ENCODE data around the gene REG3G. TPM values are rescaled to one million over a fixed set of nuclear protein-coding genes. Genes with fewer than 3 reads are reported as not detected.

The REG3G gene
- total RNA-seq = not detected

DNA sequence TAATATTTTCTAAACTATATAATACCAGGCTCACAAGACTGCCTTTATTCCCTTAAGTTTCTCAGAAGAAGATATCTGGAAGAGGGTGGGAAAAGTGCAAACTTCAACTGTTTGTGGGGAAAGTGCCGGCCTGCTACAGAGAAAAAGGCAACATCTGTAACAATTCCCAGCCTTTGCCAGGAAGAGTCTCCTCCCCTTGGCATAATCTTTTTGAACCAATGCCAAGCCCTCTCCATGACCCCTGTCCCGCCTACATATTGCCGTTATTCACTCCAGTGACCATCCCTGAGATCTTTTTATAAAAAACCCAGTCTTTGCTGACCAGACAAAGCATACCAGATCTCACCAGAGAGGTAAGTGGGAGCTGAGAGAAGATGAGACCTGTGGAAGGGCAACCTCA, at the start of gene REG3G:
Gene REG3G (plus strand): TSS at position 282 of the 400 bp plus-strand sequence. CDS start 392 bp downstream, outside the sequence.
- Mint-ChIP-seq H3K9me3 (ENCODE audit: insufficient read depth) (peaks cover 9% of the 10 kb centered on the region), H3K4me3 (no peak within 1 kb of the TSS), H3K4me1 (ENCODE audit: low read depth) (no peaks in the 10 kb centered on the region), H3K36me3 (ENCODE audit: low read depth) (no peaks in the 10 kb centered on the region), H3K27ac (no peak within 1 kb of the TSS), H3K27me3 (ENCODE audit: low read depth) (no peaks in the 10 kb centered on the region)
- DNase-seq (no peak), ATAC-seq (no peak)
- ChIA-PET CTCF (no interaction called here), POLR2A (no interaction called here)

DNA sequence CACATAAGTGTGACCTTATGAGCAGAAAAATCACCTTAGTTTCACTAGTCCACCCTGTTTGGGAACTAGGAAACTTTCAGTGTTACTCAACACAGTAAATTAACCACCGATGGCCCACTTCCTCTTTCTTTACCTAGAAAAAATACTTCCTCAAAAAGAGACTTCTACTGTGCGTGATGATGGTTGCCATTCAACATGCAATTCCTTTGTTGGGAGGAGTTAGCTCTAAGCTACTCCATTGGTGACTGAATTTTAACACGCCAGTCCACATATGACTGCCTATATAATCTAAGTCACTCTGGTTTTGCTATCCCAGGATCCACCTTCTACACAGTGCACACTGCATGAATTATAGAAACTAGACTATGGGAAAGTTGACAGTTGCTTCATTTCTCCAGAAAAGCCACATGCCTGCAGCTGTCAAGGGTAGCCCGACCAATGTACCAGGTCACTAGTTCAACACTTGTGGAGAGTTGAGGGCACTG, 47.8 kb upstream of the REG3G start:
- Mint-ChIP-seq H3K27ac (no peak overlapping the region), H3K4me1 (ENCODE audit: low read depth) (peaks cover 6% of the 10 kb centered on the region), H3K4me3 (no peak overlapping the region), H3K27me3 (ENCODE audit: low read depth) (no peaks in the 10 kb centered on the region), H3K36me3 (ENCODE audit: low read depth) (no peaks in the 10 kb centered on the region), H3K9me3 (ENCODE audit: insufficient read depth) (no peaks in the 10 kb centered on the region)
- ATAC-seq (no peak), DNase-seq (no peak)
- ChIA-PET POLR2A (no interaction called here), CTCF (no interaction called here)

DNA sequence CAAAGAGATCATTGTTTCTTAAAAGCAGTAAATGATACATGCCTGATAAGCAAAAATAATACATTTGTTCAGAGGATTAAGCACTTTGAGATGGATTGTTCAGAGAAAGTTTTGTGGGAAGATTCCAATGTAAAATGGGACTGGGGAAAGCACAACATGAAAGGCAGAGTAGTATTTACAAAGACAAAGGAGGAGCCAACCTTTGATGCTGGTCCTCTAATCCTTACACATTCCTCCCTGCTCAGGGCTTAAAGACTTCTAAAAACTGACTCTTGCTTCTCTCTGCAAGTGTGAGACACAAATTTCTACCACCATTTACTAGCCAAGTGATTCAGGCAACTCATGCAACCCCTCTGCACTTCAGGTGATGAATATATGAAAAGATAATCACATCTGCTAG, 47.2 kb upstream of the REG3G start:
- ChIA-PET POLR2A (no interaction called here), CTCF (no interaction called here)
- DNase-seq = no peak
- no peaks in the 10 kb centered on the region for H3K36me3 Mint-ChIP-seq (ENCODE audit: low read depth)
- no peak for ATAC-seq
- no peak overlapping the region for H3K27ac Mint-ChIP-seq
- H3K9me3 Mint-ChIP-seq (ENCODE audit: insufficient read depth) = no peaks in the 10 kb centered on the region
- H3K4me1 Mint-ChIP-seq (ENCODE audit: low read depth) = peaks cover 6% of the 10 kb centered on the region
- no peak overlapping the region for H3K4me3 Mint-ChIP-seq
- H3K27me3 Mint-ChIP-seq (ENCODE audit: low read depth) = no peaks in the 10 kb centered on the region

DNA sequence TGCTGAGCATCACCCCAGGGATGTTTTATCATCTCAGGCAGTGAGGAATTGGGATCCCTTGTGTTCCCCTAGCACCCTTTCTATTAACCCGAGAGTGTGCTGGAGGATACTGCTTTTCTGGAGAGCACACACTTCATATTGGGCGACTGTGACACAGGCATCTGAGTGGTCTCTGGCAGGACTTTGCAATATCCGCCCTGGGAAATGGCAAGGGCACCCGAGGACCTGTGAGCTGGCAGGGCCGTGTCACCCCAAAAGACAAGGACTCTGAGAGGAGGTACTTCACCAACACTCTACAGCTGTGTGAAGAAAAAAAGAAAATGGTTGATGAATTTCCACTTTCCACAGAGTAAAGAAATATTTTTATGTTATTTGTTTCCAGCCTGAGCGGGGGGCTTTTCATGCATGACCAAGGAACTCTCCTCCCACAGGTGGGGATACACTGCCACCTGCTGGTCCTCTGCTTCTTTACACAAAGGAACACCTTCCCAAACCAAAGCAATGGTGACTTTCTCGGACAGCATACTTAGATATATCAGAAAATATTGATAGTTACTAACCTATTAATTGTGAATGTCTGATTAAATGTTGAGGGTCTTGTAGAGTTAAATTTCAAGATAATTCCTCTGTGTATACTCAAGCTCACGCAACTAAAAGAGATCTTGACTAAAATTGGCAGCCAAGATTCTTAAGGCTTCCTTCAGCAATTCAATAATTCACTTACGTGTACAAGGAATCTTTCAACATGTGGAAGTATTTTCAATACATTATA, 45.9 kb upstream of the REG3G start:
- Mint-ChIP-seq H3K27me3 (ENCODE audit: low read depth) (no peaks in the 10 kb centered on the region), H3K4me1 (ENCODE audit: low read depth) (peaks cover 6% of the 10 kb centered on the region), H3K36me3 (ENCODE audit: low read depth) (no peaks in the 10 kb centered on the region), H3K4me3 (no peak overlapping the region), H3K27ac (no peak overlapping the region), H3K9me3 (ENCODE audit: insufficient read depth) (no peaks in the 10 kb centered on the region)
- ATAC-seq (no peak), DNase-seq (peak; percentile 32)
- CTCF ChIA-PET = no interaction called here
- POLR2A ChIA-PET = no interaction called here

DNA sequence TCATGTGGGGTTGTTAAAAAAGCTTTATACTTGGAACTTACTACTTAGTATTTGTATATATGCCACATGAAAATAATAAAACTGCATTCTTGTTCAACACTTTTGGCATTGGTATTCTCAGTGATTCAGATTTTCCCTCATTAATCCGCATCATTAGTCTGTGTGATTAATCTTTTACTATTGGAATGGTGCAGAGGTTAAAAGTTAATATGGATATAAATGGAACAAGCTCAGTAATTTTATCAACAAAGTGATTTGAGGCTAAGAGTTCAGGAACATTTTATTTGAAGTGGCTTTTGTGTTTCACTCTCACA, 45.4 kb upstream of the REG3G start:
- no peaks in the 10 kb centered on the region for H3K36me3 Mint-ChIP-seq (ENCODE audit: low read depth)
- no peak for ATAC-seq
- no peaks in the 10 kb centered on the region for H3K27me3 Mint-ChIP-seq (ENCODE audit: low read depth)
- H3K9me3 Mint-ChIP-seq (ENCODE audit: insufficient read depth) = no peaks in the 10 kb centered on the region
- DNase-seq = no peak
- peaks cover 6% of the 10 kb centered on the region for H3K4me1 Mint-ChIP-seq (ENCODE audit: low read depth)
- ChIA-PET POLR2A (no interaction called here), CTCF (no interaction called here)
- no peak overlapping the region for H3K27ac Mint-ChIP-seq
- H3K4me3 Mint-ChIP-seq = no peak overlapping the region

DNA sequence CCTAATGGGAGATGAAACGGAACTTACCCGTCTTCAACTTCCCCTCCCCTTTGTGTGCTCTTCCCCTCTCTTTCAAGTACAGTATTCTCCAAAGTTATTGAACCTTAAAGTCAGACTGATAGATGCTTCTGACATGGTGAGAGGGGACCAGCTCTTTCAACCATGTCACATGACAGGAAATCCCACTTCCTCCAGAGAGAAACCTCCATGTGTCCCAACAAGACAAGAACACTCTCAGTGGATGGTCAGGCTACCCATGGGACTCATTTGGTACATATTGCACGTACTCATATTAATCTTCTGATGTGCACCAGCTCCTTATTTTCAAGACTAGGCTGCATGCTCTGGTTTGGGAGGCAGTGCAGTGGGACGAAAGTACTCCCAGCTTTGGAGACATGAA, 44.6 kb upstream of the REG3G start:
- H3K27me3 Mint-ChIP-seq (ENCODE audit: low read depth) = no peaks in the 10 kb centered on the region
- no peak overlapping the region for H3K27ac Mint-ChIP-seq
- H3K36me3 Mint-ChIP-seq (ENCODE audit: low read depth) = no peaks in the 10 kb centered on the region
- DNase-seq = no peak
- peaks cover 6% of the 10 kb centered on the region for H3K4me1 Mint-ChIP-seq (ENCODE audit: low read depth)
- H3K9me3 Mint-ChIP-seq (ENCODE audit: insufficient read depth) = no peaks in the 10 kb centered on the region
- POLR2A ChIA-PET = no interaction called here
- CTCF ChIA-PET = no interaction called here
- H3K4me3 Mint-ChIP-seq = no peak overlapping the region
- no peak for ATAC-seq

DNA sequence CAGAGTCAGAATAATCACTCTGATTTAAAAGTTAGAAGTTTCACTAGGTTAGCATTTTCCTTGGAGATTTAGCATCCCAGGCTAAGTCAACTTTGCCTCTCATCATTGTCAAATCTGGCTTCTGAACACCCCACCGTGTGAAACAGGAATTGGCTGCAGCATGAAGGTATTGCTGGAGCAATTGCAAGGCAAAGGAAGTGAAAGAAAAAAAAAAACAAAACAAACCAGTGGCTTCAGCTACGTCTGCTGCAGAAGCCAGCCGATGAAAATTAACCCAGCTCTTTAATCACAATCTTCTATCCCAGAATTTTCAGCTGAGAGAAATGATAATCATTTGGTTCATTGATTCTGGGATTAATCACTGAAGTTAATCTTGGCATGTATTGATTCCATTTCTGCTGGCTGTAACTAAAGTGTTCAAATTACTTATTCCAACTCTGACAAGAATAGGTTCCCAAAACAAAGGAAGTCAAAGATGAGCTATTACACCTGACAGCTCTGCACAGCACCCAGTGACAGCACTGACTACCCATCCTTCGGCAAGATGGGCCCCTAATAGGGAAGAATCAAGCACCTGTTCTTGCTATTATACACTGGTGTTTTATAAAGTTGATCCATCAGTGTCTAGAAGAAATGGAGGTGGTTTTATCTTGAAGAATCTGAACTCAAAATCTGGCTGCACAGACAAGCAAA, 42.7 kb upstream of the REG3G start:
- no peaks in the 10 kb centered on the region for H3K9me3 Mint-ChIP-seq (ENCODE audit: insufficient read depth)
- ATAC-seq = no peak
- no peaks in the 10 kb centered on the region for H3K27me3 Mint-ChIP-seq (ENCODE audit: low read depth)

DNA sequence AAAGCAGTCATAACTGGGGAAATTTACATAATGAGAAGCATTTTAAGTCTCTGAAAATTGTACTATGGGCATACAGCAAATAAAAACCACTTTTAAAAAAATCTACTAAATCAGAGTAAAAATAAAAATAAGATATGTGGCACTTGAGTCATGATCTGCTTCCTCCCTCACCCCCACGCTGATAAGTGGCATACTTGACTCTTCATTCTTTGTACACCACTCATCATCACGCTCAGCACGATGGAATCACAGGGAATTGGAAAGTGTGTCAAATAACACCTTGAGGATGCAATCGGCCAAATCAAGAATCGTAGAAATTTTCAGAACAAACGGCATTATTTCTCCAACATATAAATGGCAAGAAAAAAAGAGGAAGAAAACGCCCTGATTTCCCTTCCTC, 41.1 kb upstream of the REG3G start:
- CTCF ChIA-PET = no interaction called here
- no peaks in the 10 kb centered on the region for H3K36me3 Mint-ChIP-seq (ENCODE audit: low read depth)
- no peaks in the 10 kb centered on the region for H3K9me3 Mint-ChIP-seq (ENCODE audit: insufficient read depth)
- H3K27me3 Mint-ChIP-seq (ENCODE audit: low read depth) = no peaks in the 10 kb centered on the region
- no peak for ATAC-seq
- no peak overlapping the region for H3K4me3 Mint-ChIP-seq
- no peak for DNase-seq
- POLR2A ChIA-PET = no interaction called here
- no peaks in the 10 kb centered on the region for H3K4me1 Mint-ChIP-seq (ENCODE audit: low read depth)
- H3K27ac Mint-ChIP-seq = no peak overlapping the region

More for the DNA sequence above, 42.7 kb upstream of the REG3G start:
- no peak overlapping the region for H3K4me3 Mint-ChIP-seq
- no peak overlapping the region for H3K27ac Mint-ChIP-seq
- H3K36me3 Mint-ChIP-seq (ENCODE audit: low read depth) = no peaks in the 10 kb centered on the region
- ChIA-PET CTCF (no interaction called here), POLR2A (no interaction called here)
- peaks cover 2% of the 10 kb centered on the region for H3K4me1 Mint-ChIP-seq (ENCODE audit: low read depth)
- no peak for DNase-seq

DNA sequence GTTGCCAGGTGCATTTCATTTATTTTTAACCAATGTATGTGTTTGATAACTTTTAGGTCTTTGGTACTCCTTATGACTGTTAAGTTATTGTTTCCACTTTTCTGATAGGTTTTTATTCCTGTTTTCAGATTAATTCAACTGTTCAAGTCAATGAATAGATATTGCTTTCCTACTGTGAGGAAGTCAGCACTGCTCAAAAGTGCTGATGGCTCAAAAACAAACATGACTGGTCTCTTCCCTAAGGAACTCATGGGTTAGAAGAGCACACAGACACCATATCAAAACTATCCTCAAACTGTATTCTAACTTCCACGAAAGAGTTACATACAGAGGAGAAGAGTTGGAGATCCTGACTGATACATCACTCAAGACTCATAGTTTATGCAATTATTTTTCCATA, 39.9 kb upstream of the REG3G start:
- Mint-ChIP-seq H3K27me3 (ENCODE audit: low read depth) (no peaks in the 10 kb centered on the region), H3K27ac (no peak overlapping the region), H3K9me3 (ENCODE audit: insufficient read depth) (no peaks in the 10 kb centered on the region), H3K36me3 (ENCODE audit: low read depth) (no peaks in the 10 kb centered on the region), H3K4me1 (ENCODE audit: low read depth) (no peaks in the 10 kb centered on the region), H3K4me3 (no peak overlapping the region)
- no peak for ATAC-seq
- ChIA-PET POLR2A (no interaction called here), CTCF (no interaction called here)
- no peak for DNase-seq

DNA sequence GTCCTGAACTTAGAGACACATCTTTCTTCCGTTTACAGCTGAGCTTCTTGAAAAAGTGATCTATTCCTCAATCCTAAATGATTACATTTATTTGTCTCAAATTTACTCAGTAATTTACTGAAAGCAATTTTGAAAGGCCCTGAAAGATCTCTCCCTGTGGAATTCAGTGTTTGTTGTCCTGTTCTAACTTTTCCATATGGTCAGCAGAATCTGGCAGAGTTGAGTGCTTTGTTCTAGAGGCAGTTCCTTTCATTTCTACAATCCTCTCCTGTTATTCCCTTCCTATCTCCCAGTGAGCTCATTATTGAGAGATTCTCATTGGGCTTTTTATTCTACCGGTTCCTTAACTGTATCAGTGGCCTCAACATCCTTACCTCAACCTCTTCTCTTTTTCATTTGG, 36.5 kb upstream of the REG3G start:
- no peak for DNase-seq
- ChIA-PET CTCF (no interaction called here), POLR2A (no interaction called here)
- Mint-ChIP-seq H3K4me1 (ENCODE audit: low read depth) (no peaks in the 10 kb centered on the region), H3K27ac (no peak overlapping the region), H3K9me3 (ENCODE audit: insufficient read depth) (no peaks in the 10 kb centered on the region), H3K4me3 (no peak overlapping the region), H3K27me3 (ENCODE audit: low read depth) (peaks cover 12% of the 10 kb centered on the region), H3K36me3 (ENCODE audit: low read depth) (no peaks in the 10 kb centered on the region)
- ATAC-seq = no peak

DNA sequence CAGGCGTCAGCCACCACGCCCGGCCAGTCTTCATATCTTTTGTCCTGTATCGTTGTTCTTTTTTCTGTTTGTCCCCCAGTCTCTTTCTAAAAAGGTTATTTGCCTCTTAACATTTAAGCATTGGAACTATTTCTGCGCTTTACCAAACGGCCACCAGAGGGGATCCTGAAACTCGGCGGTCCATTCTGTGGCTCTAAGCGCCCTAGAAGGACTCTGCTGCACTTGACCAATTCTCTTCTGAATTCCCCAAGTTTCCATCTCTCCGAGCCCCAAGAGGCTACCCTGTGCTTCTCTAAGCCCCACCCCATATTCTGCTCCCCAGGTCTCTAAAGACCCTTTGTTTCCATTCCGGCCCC, 33.1 kb upstream of the REG3G start:
- H3K4me1 Mint-ChIP-seq (ENCODE audit: low read depth) = no peaks in the 10 kb centered on the region
- ChIA-PET CTCF (no interaction called here), POLR2A (no interaction called here)
- peaks cover 16% of the 10 kb centered on the region for H3K27me3 Mint-ChIP-seq (ENCODE audit: low read depth)
- no peaks in the 10 kb centered on the region for H3K36me3 Mint-ChIP-seq (ENCODE audit: low read depth)
- DNase-seq (no peak), ATAC-seq (no peak)
- no peak overlapping the region for H3K4me3 Mint-ChIP-seq
- H3K27ac Mint-ChIP-seq = no peak overlapping the region
- H3K9me3 Mint-ChIP-seq (ENCODE audit: insufficient read depth) = no peaks in the 10 kb centered on the region

DNA sequence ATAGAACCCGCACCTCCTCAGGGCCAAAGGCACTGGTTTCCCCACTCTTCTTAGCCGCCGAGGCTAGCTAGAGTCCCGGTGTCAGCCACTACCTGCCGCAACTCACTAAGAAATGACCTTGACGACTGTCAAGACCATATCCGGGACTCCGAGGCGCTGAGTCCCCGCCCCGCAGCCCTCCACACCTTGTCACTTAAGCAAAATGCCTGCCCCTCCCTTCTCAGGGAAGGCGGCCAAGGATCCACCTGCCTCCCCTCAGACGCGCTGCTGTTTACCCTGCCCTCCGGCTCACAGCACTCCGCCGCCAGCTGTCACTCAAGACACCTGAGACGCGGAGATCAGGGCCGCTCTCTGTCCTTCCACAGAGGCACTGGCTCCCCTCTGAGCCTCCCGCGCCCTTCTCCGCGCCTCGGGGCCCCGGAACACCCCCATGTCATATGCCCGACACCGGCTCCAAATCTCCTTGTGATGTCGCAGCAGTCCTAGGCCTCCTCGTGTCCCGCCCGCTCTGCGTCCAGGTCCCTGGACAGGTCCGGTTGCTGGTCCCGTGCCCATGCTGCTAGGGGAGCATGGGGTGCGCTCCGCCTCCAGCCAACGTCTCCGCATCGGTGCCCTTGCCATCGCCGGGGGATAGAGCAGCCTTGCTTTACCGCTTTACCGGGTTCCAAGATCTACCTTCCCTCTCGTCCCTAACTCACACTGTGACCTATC, 32.5 kb upstream of the REG3G start:
- ChIA-PET CTCF (no interaction called here), POLR2A (no interaction called here)
- DNase-seq = no peak
- H3K4me1 Mint-ChIP-seq (ENCODE audit: low read depth) = no peaks in the 10 kb centered on the region
- no peak overlapping the region for H3K27ac Mint-ChIP-seq
- peaks cover 16% of the 10 kb centered on the region for H3K27me3 Mint-ChIP-seq (ENCODE audit: low read depth)
- H3K36me3 Mint-ChIP-seq (ENCODE audit: low read depth) = no peaks in the 10 kb centered on the region
- H3K4me3 Mint-ChIP-seq = no peak overlapping the region
- H3K9me3 Mint-ChIP-seq (ENCODE audit: insufficient read depth) = no peaks in the 10 kb centered on the region
- ATAC-seq = no peak
